Tibial nerve (tissue), 3 donors: ENCODE results near the gene WFS1.

Experiments
- CTCF ChIP-seq, 5 experiments: fragments of 200-600 bp in 3 of 5; fragments of 450-650 bp in 2 of 5; sonication (generic) in 3 of 5; IDR thresholded peaks; one replicate each; pipeline ENCODE4 v1.5.1; 2016 to 2019; ENCODE audit warnings: antibody characterized with exemption in 5 of 5, mild to moderate bottlenecking in 3 of 5, moderate library complexity in 2 of 5
- POLR2A ChIP-seq, 2 donors: fragments of 450-650 bp; IDR thresholded peaks; one replicate each; pipeline ENCODE4 v1.6.1; 2017; ENCODE audit warnings: antibody characterized with exemption in 2 of 2, mild to moderate bottlenecking in 2 of 2, moderate library complexity in 2 of 2

DNA sequence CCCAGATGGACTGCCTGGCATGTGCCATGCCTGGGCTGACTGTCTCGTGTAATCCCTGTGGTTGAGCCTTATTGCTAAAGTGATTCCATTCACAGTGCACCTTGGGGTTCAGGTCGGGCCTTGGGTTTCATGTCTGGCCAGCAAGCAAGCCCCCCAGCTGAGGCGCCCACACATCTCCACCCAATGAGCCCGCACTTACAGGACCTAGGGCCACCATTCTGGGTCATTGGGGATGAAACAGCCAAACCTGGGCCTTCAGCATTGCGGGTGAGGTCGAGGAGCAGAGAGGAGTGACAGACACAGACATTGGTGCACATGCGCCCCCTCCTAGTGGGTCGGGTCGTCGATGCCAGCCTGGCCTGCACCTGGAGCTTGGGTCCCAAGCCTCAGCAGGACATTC, 21.3 kb upstream of the WFS1 start:
- TF ChIP-seq CTCF (IDR thresholded peaks at IDR 0.05) (no peak), POLR2A (IDR thresholded peaks at IDR 0.05) (no peak)
